Measurements from ENCODE around the gene RTEL1.
"Not testable (repeated sequence)": the region's sequence is repeated elsewhere in the genome, so short reads cannot be mapped to it uniquely, and the experiment has no call there.

The RTEL1 gene

DNA sequence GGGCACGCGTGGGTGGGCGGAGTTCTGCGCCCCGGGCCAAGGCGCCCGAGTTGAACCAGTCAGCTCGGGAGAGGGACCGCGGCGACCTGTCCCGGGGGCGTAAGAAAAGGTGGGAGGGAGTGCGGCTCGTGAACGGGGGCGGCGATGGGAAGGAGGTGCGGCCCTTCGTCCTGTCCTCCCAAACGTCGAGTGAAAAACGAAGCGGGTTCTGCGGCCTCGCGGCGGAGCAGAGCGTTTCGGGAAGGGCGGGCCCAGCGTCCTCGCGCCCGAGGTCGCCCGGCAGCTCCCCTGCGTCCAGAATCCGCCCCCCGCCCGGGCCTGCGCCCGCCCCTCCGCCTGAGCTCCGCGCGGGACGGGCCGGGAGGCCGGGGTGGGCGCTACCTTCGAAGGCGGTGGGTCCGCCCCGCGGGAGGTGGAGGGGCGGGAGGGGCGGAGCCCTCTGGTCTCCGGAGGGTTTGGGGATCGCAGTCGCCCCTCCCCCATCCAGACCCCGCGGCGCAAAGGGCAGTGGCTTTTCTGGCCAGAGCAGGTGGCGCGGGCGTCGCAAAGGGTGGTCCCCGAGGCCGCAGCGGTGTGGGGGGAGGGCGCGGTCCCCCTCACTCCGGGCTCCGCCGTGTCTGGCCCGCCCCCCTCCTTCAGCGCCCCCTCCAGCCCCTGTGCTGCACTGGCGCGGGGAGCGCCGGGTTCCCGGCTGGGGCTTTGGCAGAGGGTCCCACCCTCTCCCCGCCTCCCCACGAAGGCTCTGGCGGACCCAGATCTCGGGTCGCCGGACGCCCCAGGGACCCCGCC lies 5.7 kb upstream of the RTEL1 start:
- DNase-seq (ENCODE audit: low read depth, low spot score): peak; percentile 32

DNA sequence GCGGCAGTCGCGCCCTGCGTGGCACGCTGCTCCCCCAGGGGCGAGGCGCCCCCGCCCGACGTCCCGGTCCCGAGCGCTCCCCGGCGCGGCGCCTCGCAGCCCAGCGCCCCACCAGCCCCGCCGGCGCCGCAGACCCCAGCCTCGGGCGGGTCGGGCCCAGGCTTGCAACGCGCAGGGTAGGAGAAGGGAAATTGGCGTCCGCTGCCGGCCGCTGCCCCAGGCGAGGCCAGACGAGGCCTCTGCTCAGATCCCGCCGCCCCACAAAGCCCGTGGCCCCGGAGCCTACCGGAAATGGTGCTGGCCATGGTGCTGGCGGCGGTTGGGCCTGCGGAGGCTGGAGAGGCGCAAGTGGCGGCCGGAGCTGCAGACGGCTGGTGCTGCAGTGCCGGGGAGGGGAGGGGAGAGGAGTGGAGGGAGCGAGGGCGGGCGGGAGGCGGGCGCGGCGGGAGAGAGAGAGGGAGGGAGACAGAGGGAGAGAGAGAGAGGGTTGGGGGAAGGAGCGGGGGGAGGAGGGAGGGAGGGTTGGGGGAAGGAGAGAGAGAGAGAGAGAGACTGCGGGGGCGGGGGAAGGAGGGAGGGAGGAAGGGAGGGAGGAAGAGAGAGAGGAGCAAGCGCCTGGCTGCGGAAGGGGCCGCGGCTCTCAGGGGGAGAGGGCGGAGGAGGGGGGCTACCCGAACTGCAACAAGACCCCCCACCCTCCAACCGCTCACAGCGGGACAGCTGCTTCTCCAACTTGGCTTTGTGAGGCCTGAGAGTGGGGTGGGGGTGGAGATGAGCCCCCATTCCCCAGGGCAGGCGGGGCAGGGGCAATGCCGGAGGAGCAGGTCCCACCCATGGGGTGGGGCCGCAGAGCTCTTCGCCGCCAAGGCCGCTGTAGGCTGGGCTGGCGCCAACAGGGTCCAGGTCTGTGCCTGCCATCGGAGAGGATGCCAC lies 4.8 kb upstream of the RTEL1 start, which contains the start of gene STMN3:
Gene STMN3, minus strand, starts transcription at position 384 of the 933 bp plus-strand sequence. Its CDS starts 79 bp downstream, at position 305.
- peak; percentile 96 for DNase-seq (ENCODE audit: low read depth, low spot score)

DNA sequence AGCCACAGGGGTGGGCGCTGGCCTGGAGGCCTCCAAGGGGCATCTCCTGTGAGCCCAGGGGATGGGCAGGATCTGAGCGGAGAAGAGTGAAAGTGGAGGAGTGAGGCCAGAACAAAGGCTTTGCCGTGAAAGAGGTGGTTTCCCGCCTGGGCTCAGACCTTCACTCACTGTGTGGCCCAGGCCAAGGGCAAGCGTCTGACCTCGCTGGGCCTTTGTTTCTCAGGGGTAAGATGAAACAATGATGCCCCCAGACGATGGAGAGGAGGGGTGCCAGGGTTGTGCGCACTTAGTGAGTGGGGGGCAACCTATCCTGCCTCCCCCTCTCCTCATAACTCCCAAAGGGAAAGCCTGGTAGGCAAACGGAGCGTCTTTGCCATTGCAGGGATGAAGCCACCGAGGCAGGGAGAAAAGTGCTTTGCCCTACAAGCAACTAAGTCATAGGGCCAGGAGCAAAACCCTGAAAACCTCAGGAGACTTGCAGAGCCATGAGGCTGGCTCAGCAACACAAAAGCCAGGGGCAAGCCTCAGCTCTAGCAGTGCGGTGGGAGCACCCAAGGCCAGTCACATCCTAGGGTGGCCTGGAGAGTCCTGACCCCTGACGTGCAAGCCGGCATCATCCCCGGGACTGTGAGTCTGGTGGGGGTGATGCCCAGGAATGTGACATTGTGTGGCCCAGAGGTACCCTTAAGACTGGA lies 4.0 kb upstream of the RTEL1 start:
- DNase-seq (ENCODE audit: low read depth, low spot score): peak; percentile 27

DNA sequence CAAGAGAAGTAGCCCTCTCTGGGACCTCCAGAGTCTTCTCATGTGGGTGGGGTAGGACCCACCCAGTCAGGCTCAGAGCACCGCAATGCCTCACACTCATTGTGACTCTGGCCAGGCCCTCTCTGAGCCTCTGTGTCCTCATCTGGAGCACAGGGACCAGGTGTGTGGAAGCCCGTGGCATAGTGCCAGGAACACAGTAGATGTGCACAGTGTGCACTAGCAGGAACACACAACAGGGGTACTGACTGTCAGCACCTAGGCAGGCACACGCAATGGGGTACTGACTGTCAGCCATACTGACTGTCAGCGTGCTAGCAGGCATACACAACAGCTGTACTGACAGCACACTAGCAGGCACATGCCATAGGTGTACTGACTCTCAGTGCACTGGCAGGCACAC lies 2.9 kb upstream of the RTEL1 start:
- no peak for DNase-seq (ENCODE audit: low read depth, low spot score)

DNA sequence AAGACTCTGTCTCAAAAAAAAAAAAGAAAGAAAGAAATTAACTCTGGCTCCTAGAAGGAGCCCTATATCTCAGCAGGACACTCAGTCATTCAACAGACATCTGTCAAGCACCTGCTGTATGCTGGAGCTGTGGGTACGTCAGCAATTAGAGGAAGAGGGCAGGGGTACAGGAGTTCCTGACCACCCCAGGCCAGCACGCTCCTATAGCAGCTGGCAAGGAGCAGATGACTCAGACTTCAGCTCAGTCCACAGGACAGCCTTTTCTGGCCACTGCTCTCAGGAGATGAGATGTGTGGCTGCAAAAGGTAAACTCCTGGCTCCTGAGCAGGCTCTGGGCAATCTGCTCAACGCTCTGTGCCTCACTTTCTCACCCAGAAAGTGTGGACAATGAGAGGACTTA lies 1.7 kb upstream of the RTEL1 start:
- no peak for DNase-seq (ENCODE audit: low read depth, low spot score)

DNA sequence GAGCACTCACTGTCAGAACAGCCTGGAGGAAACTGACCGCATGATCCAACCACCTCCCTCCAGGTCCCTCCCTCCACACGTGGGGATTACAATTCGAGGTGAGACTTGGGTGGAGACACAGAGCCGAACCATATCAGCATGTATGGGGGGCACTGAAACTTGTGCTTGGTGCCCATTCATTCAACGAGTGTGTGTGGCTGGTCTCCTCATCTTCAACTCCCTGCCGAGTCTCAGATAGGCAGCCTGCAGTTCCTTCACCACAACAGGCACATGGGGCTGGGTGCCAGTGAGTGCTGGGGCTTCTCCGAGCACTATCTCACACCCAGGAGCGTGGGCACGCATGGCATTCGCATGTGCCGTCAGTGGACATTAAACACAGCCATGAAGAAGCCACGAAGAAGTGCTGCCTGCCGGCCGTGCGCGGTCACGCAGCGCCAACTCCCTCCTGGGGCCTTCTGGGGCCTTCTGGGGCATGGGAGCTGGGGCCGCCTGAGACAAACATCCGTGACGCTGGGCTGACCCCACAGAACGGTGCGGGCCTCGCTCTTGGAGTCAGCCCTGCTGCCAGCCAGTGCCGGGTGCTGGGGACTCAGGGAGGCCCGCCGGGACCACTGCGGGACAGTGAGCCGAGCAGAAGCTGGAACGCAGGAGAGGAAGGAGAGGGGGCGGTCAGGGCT lies 714 bp upstream of the RTEL1 start:
- DNase-seq (ENCODE audit: low read depth, low spot score): no peak

DNA sequence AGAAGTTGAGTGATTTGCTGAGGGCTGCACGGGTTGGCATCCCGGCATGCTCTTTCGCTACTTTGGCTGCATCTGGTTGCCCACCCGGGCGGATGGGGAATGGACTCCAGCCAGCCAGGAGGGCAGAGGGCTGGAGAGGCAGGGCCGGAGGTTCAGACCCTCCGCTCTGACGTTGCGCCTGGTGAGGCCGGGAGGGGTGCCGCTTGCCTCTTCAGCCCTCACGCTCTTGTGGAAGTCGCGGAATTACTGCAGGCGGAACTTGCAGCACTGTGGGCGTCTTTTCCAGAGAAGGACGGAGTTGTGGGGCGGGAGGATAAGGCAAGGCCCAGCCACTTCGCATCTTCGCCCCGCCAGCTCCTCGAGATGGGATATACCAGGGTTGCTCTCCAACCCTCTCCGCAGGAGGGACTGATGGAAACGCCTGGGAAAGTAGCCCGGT lies 656 bp downstream of the RTEL1 start:
- DNase-seq (ENCODE audit: low read depth, low spot score): no peak

DNA sequence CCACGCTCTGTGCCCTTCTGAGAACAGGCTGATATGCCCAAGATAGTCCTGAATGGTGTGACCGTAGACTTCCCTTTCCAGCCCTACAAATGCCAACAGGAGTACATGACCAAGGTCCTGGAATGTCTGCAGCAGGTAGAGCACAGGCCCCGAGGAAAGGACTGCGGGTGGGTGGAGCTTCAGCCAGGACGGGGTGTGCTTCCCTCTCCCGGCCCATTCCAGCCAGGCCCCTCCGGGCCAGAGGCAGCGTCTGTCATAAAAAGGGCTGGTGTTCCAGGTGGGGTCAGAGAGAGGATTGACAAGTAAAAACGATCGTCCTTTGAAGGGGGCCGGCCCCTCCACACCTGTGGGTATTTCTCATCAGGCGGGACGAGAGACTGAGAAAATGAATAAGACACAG lies 1.3 kb downstream of the RTEL1 start:
- DNase-seq (ENCODE audit: low read depth, low spot score): peak; percentile 63

DNA sequence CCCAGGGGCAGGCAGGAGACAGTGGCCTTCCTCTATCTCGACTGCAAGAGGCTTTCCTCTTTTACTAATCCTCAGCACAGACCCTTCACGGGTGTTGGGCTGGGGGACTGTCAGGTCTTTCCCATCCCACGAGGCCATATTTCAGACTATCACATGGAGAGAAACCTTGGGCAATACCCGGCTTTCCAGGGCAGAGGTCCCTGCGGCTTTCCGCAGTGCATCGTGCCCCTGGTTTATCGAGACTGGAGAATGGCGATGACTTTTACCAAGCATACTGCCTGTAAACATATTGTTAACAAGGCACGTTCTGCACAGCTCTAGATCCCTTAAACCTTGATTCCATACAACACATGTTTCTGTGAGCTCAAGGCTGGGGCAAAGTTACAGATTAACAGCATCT lies 2.1 kb downstream of the RTEL1 start:
- not testable (repeated sequence) for DNase-seq (ENCODE audit: low read depth, low spot score)

DNA sequence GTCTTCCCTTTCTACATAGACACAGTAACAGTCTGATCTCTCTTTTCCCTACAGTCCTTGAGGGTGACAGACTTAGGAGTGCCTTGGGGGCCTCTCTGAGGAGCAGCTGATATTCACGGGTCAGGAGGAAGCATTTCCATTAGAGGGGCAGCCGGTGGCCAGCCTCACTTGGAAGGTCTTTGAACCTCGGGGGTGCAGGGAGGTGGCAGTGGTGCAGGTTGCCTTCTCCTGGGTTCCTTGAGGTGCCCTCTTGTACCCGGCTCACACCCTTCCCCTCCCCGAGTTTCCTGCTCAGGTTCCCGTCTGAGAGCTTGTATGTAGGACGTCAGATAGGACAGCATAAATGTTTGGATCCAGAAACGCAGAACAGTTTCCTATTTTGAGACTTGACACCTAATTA lies 2.5 kb downstream of the RTEL1 start:
- no peak for DNase-seq (ENCODE audit: low read depth, low spot score)

DNA sequence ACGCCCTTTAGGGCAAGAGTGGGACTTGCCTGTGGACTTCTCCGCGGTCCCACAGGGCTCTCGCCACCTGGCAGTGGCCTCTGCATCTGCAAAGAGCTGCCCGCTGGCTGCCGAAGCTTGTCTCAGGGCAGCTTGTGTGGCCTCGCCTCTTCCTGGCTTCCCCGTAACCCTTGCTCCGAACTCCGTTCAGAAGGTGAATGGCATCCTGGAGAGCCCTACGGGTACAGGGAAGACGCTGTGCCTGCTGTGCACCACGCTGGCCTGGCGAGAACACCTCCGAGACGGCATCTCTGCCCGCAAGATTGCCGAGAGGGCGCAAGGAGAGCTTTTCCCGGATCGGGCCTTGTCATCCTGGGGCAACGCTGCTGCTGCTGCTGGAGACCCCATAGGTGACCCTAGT lies 3.0 kb downstream of the RTEL1 start:
- no peak for DNase-seq (ENCODE audit: low read depth, low spot score)

DNA sequence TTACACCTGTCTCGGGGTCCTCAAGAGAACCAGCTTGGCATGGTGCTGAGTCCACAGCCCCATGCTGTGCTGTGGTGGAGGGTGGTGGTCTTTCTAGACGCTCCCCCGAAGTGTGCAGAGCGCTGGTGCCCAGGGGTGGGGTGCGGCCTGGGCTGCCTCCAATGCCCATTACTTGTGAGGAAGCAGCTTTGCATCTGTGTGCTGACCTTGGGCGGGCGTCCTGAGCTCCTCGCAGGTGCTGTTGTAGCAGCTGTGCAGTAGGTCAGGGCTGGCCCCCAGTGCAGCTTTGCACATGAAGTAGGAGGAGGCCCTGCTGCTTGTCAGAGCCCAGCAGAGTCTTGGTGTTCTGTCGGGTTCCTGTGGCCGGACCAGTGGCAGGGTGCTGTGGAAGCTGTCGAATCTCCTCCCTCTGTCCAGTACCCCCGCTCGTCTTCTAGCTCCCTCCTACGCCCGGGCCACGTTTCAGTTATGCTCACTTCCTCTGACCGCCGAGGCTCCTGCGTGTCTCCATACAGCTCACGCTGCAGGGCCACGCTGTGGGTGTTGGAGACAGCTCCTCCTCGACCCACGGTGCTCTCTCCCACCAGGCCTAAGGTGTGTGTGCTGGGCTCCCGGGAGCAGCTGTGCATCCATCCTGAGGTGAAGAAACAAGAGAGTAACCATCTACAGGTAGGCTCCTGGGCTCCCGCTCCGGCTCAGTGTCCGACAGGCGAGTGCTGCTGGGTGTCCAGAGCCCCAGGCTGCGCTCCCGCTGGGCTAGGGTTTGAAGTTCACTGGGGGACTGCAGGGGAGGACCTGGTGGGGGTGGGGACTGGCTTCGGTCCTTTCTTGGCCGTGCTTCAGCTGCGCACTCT lies 4.1 kb downstream of the RTEL1 start:
- no peak for DNase-seq (ENCODE audit: low read depth, low spot score)

DNA sequence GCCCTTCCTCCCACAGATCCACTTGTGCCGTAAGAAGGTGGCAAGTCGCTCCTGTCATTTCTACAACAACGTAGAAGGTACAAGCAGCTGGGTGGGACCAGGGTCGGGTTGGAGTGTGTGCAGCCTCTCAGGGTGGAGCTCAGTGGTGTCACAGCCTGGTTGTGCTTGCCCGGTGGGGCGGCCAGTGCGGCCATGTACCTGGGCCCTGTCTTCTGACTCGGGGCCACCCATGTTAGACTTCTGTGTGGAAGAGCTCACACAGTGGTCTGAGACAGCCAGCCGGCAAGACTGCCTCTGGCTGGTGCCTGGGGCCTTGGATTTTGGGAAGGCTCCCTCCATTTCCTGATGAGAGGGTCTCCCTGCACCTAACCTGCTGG lies 4.7 kb downstream of the RTEL1 start:
- no peak for DNase-seq (ENCODE audit: low read depth, low spot score)

DNA sequence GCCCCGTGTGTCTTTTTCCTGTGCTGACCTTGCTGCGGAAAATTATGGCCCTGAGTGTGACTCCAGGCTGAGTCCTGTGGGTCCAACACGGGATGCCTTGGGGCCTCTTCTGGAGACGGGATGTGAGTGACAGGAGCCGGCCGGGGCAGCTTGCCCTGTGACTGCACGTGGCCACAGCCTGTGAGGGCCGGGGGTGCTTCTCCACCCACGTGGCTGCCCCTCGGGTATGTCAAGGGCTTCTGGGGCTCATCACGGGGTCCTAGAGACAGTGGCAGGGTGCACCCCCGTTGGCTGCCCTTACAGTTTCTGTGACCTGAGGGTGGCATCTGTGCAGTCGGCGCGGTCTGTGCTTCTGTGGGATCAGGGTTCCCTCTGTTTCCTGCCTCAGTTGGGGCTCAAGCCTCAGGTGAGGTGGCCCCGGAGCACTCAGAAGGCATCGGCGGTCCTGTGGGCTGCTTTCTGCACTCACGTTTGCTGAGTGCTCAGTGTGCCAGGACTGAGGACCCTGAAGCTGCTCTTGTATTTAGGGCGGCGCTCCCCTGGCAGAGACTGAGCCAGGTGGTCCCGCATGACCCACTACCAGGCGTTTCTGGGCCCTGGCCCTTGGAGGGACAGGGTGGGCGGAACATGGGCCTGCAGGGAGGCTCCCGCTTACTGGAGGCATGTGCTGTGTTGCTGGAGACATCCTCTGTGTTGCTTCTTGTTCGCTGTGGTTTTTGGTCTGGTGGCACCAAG lies 5.4 kb downstream of the RTEL1 start:
- DNase-seq (ENCODE audit: low read depth, low spot score): no peak

DNA sequence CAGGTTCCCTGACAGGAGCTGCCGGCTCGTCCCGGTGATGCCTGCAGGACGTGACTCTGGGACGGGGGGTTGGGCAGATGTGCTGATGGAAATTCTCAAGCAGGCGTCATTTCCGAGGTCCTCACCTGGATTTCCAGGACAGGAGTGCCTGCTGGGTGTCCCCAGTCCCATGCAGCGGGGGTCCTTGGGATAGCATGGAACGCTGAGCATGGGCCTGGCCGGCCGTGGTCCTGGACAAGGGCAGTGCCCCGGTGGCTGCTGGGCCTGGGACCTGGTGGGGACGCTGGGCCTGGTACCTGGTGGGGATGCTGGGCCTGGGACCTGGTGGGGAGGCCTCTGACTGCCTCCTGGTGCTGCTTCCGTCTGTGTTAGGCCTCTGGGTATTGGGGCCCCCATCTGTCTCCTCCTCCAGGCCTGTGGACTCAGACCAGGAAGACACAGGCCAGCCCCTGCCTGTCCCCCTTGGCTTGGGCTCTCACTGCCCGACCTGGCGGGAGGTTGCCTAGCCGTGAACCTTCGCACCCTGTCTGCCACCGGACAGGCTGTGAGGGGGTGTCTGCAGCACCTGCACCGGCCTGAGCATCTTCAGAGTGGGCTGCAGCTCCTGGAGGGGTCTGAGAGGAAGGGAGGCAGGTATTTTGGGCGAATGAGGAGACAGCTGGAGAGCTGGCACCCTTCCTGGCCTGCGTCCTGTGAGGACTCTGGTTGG lies 6.2 kb downstream of the RTEL1 start:
- no peak for DNase-seq (ENCODE audit: low read depth, low spot score)

DNA sequence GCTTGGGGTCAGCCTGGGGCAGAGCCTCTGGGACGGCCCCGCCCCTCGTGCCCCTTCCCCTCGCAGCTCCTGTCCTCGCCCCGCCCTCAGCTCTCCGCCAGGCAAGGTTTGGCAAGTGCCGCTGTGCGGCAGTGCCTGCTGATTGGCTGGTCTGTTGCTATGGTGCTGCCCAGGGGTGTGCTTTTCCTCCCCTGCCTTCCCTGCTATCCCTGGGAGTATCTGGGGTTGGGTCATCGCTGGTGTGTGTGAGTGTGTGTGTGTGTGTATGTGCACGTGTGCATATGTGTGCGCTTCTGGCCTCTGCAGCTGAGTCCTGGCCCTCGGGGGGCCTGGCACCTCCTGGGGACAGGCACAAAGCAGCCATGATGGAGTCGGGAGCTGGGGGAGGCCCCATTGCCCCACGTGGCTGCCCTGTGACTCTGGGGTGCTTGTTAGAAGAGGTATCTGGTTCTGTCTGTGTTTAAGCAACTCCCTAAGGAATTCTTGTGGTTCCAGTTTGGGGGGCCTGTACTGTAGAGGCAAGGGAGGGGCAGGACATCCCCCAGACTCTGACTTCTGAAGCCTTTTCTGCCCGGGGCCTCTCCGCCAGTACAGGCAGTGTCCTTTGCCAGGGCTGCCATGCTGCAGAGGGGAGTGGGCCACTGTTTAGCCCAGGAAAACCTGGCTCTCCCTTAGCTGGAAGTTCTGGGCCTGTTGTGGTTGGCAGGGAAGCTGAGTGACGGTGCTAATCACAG lies 6.9 kb downstream of the RTEL1 start:
- peak; percentile 50 for DNase-seq (ENCODE audit: low read depth, low spot score)

DNA sequence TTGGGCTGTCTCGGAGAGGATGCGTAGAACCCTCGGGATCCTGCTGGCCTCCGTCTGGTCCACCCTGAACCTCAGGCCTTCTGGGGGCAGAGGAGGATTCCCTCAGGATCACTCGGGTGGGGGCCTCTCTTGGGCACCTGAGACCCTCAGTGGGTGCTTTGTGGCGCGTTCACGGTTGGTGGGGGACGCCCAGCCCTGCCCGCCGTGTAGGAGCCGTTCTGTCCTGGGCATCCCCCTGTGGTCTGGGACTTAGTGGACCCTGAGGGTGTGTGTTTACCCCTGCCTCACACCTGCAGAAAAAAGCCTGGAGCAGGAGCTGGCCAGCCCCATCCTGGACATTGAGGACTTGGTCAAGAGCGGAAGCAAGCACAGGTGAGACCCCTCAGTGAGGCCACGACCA lies 7.6 kb downstream of the RTEL1 start:
- DNase-seq (ENCODE audit: low read depth, low spot score): no peak

DNA sequence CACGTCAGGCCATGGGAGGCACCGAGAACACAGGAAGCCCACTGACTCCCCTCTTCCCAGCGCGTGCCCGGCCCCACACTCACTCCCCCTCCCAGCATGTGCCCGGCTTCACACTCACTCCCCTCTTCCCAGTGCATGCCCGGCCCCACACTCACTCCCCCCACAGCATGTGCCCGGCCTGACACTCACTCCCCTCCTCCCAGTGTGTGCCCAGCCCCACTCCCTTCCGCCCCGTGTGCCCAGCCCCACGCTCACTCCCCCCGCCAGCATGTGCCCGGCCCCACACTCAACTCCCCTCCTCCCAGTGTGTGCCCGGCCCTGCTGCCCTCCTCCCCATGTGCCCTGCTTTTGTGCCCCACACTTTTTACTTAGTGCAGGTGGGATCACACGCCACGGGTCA lies 9.7 kb downstream of the RTEL1 start:
- no peak for DNase-seq (ENCODE audit: low read depth, low spot score)

DNA sequence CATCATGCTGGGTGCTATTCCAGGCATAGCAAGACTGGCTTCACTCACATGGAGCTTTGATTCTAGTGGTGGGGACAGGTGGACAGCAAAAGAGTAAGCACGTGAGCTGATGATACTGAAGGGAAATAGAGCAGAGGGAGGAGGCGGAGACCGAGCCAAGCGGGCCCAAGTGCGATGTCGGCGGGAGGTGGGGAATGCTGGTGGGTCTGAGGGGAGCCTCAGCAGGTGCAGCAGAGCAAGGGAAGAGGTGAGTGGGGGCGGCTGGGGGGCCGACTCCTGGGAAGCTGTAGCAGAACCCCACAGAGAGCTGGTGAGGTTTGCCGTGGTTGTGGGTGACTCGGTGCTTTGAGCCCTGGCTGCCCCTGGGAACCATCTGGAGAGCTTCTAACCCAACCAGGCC lies 10.2 kb downstream of the RTEL1 start:
- DNase-seq (ENCODE audit: low read depth, low spot score): no peak

Measured in ELF-1 (cell line).